Sigmoid colon (tissue), 4 donors: ENCODE measurements around the gene PUSL1.

ENCODE experiments used
- EP300 ChIP-seq, 4 donors: sonication (generic); formaldehyde crosslinking; IDR thresholded peaks; one replicate each; pipeline ENCODE4 v1.6.1; 2017; ENCODE audit warnings: antibody characterized with exemption in 4 of 4
- POLR2A ChIP-seq, 2 donors: fragments of 450-650 bp; IDR thresholded peaks; one replicate each; pipeline ENCODE4 v1.6.1; 2016; ENCODE audit warnings: antibody characterized with exemption in 2 of 2, mild to moderate bottlenecking in 2 of 2, moderate library complexity in 2 of 2
- POLR2AphosphoS5 ChIP-seq, 4 donors: sonication (generic); formaldehyde crosslinking; IDR thresholded peaks; one replicate each; pipeline ENCODE4 v1.6.1; 2017; ENCODE audit warnings: antibody characterized with exemption in 4 of 4
- TF ChIP-seq, protein P1 (sequence below), 4 experiments: fragments of 450-650 bp in 3 of 4; fragments of 200-600 bp in 1 of 4; IDR thresholded peaks; one replicate each; pipeline ENCODE4 v1.5.1; 2016 to 2019; ENCODE audit warnings: antibody characterized with exemption in 4 of 4, mild to moderate bottlenecking in 3 of 4, moderate library complexity in 2 of 4

- TF ChIP-seq EP300 (IDR thresholded peaks at IDR 0.05): no peak
- no peak for TF ChIP-seq POLR2A (IDR thresholded peaks at IDR 0.05)
- TF ChIP-seq, protein P1, sequence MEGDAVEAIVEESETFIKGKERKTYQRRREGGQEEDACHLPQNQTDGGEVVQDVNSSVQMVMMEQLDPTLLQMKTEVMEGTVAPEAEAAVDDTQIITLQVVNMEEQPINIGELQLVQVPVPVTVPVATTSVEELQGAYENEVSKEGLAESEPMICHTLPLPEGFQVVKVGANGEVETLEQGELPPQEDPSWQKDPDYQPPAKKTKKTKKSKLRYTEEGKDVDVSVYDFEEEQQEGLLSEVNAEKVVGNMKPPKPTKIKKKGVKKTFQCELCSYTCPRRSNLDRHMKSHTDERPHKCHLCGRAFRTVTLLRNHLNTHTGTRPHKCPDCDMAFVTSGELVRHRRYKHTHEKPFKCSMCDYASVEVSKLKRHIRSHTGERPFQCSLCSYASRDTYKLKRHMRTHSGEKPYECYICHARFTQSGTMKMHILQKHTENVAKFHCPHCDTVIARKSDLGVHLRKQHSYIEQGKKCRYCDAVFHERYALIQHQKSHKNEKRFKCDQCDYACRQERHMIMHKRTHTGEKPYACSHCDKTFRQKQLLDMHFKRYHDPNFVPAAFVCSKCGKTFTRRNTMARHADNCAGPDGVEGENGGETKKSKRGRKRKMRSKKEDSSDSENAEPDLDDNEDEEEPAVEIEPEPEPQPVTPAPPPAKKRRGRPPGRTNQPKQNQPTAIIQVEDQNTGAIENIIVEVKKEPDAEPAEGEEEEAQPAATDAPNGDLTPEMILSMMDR (IDR thresholded peaks at IDR 0.05): no peak
- no peak for TF ChIP-seq POLR2AphosphoS5 (IDR thresholded peaks at IDR 0.05)
These were observed 29.4 kb upstream of the PUSL1 start for GRCh38 chr1:1279028-1279427.
